ENCODE data around the gene ESR2. TPM values are rescaled to one million over a fixed set of nuclear protein-coding genes. Genes with fewer than 3 reads are reported as not detected.
"Not testable (repeated sequence)": the region's sequence is repeated elsewhere in the genome, so short reads cannot be mapped to it uniquely, and the experiment has no call there.

The ESR2 gene
- total RNA-seq, 1 donor from 2014 or later, result 0.25 TPM

- intact Hi-C loops (cut with micrococcal nuclease), result no loop called here
Observed at GRCh38 chr14:64158608-64159007, 135.6 kb downstream of the ESR2 start.

DNA sequence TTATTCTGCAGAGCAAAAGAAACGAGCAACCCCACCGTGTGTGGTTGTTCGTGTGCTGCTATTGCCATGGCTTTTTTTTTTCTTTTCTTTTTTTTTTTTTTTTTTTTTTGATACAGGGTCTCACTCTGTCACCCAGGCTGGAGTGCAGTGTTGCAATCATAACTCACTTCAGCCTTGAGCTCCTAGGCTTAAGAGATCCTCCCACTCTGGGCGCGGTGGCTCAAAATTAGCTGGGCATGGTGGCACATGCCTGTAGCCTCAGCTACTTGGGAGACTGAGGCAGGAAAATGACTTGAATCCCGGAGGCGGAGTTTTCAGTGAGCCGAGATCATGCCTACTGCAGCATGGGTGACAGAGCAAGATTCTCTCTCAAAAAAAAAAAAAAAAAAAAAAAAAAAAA is 144.2 kb downstream of the ESR2 start:
- intact Hi-C loops (cut with micrococcal nuclease), result no loop called here

DNA sequence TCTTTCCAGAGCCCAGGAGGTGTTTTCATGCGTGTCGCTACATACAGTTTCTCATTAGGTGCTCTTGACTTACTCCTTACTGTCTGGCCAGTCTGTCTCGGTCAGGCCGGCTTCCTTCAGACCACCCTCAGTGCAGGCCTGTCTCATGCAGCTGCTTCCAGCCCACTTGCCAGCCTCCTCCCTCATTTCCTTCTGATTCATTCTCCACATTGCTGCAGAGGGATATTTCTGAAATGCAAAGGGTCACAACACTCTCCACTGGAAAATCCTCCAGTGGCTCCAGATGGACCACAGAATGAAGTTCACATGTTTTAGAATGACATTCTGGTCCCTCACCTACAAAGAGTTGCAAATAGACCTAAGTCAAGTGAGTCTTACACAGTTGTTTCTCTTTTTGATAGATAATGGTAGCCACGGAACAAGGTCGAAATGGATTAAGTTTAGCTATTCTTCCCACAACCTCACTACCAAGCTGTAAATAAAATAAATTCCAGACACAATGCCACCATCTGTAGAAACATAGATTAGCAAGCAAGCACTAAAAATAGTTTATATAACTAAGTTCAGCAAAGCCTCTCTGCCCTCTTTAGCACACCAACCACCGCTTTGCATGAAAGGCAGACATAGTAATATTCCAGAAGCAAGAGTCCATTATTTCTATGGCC is 146.9 kb downstream of the ESR2 start:
- intact Hi-C loops (cut with micrococcal nuclease), result no loop called here

- intact Hi-C loops (cut with micrococcal nuclease), result no loop called here
Observed at GRCh38 chr14:64137657-64138290, 156.4 kb downstream of the ESR2 start.

- intact Hi-C loops (cut with micrococcal nuclease), result no loop called here
Observed at GRCh38 chr14:64126548-64126947, 167.6 kb downstream of the ESR2 start.

GRCh38 chr14:64125270-64125669 is 168.9 kb downstream of the ESR2 start:
- intact Hi-C loops (cut with micrococcal nuclease), result no loop called here

- intact Hi-C loops (cut with micrococcal nuclease), result no loop called here
Observed at GRCh38 chr14:64123241-64123822, 170.8 kb downstream of the ESR2 start.

DNA sequence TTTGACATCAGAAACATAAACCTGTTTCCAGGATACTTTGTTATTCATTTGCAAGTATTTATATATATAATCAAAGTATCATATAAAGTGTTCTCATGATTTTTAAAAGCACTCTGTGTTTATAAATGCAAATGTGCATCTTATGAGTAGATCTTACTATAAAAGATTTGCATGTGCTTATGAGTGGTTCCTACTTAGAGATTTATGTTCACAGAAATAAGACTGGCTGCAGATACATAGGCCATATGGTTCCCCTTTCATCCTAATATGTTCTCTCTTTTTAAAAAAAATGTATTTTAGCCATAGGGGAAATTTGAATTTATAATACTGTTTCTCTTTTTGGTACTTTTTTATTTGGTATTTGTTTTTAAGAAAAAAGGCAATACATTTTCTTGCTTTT is 174.2 kb downstream of the ESR2 start:
- intact Hi-C loops (cut with micrococcal nuclease), result no loop called here

GRCh38 chr14:64119500-64119899 is 174.7 kb downstream of the ESR2 start:
- intact Hi-C loops (cut with micrococcal nuclease), result no loop called here

DNA sequence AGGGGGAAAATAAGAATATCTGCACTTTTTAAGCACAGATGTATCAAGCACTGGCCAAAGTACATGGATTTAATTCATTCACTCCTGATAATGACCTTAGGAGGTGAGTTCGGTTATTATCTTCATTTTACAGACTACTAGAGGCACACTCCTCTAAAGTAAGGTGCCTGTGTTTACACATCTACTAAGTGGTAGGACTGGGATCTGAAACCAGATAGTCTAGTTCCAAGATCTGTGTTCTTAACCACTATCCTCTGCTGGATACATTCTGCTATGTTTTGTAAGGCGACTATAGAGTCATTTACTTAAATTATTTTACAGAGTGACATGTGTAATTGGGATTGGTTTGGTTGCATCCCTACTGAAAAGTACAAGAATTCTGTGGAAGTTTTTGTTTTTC is 175.3 kb downstream of the ESR2 start:
- intact Hi-C loops (cut with micrococcal nuclease), result no loop called here

DNA sequence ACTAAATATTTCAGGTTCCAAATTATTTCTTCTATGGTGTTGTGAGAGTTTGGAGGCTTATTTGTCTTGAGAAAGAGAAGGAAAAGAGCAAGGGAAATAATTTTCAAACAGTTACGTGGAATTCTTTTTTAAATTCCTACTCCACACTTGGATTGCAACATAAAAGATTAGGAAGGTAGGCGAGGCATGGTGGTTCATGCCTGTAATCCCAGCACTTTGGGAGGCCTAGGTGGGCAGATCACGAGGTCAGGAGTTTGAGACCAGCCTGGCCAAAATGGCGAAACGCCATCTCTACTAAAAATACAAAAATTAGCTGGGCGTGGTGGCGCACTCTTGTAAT is 175.8 kb downstream of the ESR2 start:
- intact Hi-C loops (cut with micrococcal nuclease), result not testable (repeated sequence)

DNA sequence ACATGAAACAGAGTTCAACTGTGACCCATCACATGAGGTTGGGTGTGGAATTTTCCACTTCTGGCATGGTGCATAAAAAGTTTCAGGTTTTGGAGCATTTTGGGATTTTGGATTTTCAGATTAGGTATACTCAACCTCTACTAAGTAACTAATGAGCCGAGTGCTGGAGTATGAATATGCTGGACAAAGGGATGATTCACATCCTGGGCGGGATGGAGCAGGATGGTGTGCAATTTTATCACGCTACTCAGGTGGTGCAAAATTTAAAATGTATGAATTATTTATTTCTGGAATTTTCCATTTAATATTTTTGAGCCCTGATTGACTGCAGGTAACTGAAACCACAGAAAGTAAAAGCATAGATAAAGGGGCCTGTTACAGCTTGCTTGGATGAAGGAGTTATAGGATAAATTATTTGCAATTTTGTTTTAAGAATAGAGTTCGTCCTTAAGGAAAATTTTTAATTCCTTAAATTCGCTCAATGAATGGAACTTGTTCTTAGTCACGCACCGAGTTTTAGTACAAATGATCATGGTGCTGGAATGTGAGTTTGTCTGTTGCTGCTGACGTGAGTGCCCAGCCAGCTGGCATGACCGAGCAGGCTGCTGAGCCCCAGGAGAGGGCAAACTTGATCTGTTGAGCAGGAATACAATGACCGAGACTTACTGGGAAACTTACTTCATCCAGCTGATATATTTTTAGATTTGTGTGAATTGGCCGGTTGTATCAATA is 176.3 kb downstream of the ESR2 start:
- intact Hi-C loops (cut with micrococcal nuclease), result no loop called here

DNA sequence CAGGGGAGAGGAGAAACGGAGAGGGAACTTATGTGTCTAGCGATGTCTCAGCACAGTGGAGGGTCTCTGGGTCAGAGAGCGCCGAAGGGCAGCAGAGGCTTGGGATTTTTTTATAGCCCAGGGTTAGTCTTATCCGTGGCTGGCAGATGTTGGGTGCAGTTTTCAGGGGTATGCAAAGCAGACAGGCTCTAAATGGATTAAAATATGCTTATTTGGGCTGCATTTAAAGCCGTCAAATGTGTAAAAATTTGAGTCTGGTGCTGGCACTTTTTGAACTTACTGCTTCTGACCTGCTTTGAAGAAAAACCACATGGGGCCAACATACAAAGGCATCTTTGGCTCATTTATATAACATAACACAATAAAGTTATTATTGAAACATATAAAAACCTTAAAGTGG is 178.8 kb downstream of the ESR2 start:
- intact Hi-C loops (cut with micrococcal nuclease), result no loop called here

GRCh38 chr14:64114796-64115195 is 179.4 kb downstream of the ESR2 start:
- intact Hi-C loops (cut with micrococcal nuclease), result no loop called here

GRCh38 chr14:64114166-64114565 is 180.0 kb downstream of the ESR2 start:
- intact Hi-C loops (cut with micrococcal nuclease), result no loop called here

DNA sequence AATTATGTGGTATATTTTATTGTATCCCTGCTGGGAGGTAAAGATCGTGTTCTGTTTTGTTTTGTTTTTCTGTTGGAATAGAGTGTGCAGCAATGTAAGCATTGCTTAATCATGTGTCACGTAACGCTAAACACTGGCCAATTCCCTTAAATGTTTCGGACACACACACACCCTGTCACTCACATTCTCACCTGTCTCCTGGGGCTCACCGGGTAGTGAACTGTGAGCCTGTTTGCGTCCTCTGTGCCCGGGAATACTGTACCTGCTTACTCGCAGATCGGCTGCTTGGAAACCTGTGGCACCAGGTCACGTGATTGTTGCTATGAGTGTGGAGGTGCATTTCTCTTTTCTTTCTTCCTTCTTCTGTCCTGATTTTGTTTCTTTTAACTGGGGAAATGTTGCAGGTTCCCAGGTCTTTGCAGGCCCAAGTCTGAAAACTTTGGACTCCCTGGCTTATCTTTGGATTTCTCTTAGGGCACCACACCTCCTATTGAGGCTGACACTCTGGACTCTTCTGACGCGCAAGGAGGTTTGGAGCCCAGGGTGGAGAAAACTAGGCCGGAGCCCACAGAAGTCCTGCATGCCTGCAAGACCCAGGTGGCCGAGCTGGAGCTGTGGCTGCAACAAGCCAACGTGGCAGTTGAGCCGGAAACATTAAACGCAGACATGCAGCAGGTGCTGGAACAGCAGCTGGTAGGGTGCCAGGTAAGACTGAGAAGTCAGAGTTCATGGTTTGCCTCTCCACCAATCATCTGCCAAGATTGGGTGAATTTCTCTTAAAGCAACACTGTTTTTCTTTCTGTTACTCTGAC is 181.1 kb downstream of the ESR2 start:
- intact Hi-C loops (cut with micrococcal nuclease), result no loop called here

GRCh38 chr14:64110802-64111201 is 183.4 kb downstream of the ESR2 start:
- intact Hi-C loops (cut with micrococcal nuclease), result no loop called here

- intact Hi-C loops (cut with micrococcal nuclease), result no loop called here
Observed at GRCh38 chr14:64109819-64110554, 184.2 kb downstream of the ESR2 start.

DNA sequence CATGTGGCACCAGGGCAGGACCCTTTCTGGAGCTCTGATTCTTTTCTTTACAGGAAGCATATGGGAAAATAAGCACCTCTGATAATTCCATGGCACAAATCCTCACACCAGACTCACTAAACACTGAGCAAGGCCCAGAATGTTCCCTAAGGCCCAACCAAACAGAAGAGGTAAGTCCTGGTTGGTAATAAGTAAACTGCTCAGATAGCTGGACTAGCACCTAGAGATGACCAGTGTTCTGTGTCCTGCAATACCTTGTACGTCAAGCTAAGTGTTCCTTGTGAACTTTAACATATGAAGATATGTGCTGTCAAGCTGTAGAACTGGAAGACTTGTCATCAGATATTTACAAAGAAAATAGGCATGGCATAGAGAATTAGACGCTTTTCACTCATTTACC is 186.7 kb downstream of the ESR2 start:
- intact Hi-C loops (cut with micrococcal nuclease), result no loop called here

GRCh38 chr14:64098120-64098519 is 196.1 kb downstream of the ESR2 start:
- intact Hi-C loops (cut with micrococcal nuclease), result no loop called here

DNA sequence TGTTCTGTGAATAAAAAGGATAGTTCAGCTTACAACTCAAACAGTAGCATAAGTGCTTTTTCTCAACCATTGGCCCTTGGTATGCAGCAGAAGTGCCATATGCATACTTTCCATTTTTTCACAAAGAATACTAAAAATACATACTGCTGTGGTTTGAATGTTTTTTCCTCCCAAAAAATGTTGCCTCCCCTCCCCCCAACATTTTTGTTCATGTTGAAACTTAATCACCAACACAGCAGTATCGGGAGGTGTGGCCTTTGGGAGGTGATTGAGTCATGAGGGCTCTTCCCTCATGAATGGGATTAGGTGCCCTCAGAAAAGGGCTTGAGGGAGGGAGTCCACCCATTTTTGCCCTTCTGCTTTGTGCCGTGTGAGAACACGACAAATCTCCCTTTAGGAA is 198.6 kb downstream of the ESR2 start:
- intact Hi-C loops (cut with micrococcal nuclease), result no loop called here
